Measurements from ENCODE around the gene CAMSAP3. TPM values are rescaled to one million over a fixed set of nuclear protein-coding genes. Genes with fewer than 3 reads are reported as not detected.

The CAMSAP3 gene, protein sequence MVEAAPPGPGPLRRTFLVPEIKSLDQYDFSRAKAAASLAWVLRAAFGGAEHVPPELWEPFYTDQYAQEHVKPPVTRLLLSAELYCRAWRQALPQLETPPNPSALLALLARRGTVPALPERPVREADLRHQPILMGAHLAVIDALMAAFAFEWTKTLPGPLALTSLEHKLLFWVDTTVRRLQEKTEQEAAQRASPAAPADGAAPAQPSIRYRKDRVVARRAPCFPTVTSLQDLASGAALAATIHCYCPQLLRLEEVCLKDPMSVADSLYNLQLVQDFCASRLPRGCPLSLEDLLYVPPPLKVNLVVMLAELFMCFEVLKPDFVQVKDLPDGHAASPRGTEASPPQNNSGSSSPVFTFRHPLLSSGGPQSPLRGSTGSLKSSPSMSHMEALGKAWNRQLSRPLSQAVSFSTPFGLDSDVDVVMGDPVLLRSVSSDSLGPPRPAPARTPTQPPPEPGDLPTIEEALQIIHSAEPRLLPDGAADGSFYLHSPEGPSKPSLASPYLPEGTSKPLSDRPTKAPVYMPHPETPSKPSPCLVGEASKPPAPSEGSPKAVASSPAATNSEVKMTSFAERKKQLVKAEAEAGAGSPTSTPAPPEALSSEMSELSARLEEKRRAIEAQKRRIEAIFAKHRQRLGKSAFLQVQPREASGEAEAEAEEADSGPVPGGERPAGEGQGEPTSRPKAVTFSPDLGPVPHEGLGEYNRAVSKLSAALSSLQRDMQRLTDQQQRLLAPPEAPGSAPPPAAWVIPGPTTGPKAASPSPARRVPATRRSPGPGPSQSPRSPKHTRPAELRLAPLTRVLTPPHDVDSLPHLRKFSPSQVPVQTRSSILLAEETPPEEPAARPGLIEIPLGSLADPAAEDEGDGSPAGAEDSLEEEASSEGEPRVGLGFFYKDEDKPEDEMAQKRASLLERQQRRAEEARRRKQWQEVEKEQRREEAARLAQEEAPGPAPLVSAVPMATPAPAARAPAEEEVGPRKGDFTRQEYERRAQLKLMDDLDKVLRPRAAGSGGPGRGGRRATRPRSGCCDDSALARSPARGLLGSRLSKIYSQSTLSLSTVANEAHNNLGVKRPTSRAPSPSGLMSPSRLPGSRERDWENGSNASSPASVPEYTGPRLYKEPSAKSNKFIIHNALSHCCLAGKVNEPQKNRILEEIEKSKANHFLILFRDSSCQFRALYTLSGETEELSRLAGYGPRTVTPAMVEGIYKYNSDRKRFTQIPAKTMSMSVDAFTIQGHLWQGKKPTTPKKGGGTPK
- under 1 TPM in 4 of 5 experiments, not detected in 1; 0.16 to 0.76 (median 0.35) TPM for total RNA-seq
- under 1 TPM; 0.06 to 0.07 TPM for polyA plus RNA-seq
- total RNA-seq = 0.81 reads per million

DNA sequence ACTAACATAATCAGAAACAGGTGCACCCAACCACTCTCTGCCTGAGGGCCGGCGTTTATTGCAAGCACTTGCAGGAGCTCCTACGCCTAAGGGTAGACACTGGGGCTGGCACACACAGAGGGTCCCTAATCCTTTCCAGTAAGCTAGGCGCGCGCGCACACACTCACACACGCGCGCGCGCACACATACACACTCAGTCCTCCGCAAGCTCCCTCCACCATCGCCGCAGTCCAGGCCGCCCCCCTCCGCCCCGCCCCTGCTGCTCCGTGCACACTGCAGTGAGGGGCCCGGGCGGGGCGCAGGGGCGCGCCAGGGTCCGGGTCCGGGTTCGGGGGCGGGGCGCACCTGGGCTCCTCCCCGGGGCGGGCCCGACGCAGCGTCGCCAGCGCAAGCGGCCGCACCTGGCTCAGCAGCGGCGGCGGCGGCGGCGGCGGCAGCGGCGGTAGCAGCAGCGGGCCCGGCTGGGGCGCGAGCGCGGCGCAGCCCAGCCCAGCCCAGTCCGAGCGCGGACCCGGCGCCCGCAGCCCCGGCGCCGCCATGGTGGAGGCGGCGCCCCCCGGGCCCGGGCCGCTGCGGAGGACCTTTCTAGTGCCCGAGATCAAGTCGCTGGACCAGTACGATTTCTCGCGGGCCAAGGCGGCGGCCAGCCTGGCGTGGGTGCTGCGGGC lies at the start of gene CAMSAP3:
Gene CAMSAP3, plus strand, starts transcription at position 398 of the 668 bp plus-strand sequence. Its CDS starts 140 bp downstream, at position 538.
- intact Hi-C loops (cut with micrococcal nuclease) = no loop called here
- ATAC-seq = peak; percentile 84
- Histone ChIP-seq H3K27ac (ENCODE audit: low read depth, low read length) (no peak within 1 kb of the TSS), H3K4me1 (ENCODE audit: control insufficient read depth in 2 of 2, insufficient read depth in 2 of 2, low read length in 2 of 2) (no peaks in the 10 kb centered on the region), H3K36me3 (ENCODE audit: control insufficient read depth in 2 of 3, insufficient read depth in 3 of 3, low read length in 3 of 3) (no peaks in the 10 kb centered on the region), H3K27me3 (ENCODE audit: control insufficient read depth in 2 of 2, insufficient read depth in 2 of 2, low read length in 2 of 2) (peaks cover 0 to 5% of the 10 kb centered on the region in 2 donors), H3K4me3 (ENCODE audit: low read length) (peak within 1 kb of the TSS; percentile 30), H3K9me3 (ENCODE audit: control insufficient read depth in 2 of 3, low read length in 3 of 3) (no peaks in the 10 kb centered on the region)
- H3K36me3 Mint-ChIP-seq = peaks cover 0 to 1% (median 0%) of the 10 kb centered on the region in 5 donors
- DNase-seq = peak in 7 of 9 donors; percentile 17 to 48 (median 42)
- H3K9me3 Mint-ChIP-seq = peaks cover 0 to 4% (median 0%) of the 10 kb centered on the region in 11 donors
- peaks cover 29 to 59% (median 41%) of the 10 kb centered on the region in 5 donors for H3K27me3 Mint-ChIP-seq
- peak within 1 kb of the TSS in 1 of 9 donors; percentile 0 for H3K27ac Mint-ChIP-seq
- CTCF ChIA-PET = no interaction called here
- peak within 1 kb of the TSS; percentile 39 to 86 (median 69) for H3K4me3 Mint-ChIP-seq
- H3K4me1 Mint-ChIP-seq = peaks cover 0 to 9% (median 4%) of the 10 kb centered on the region in 7 donors
- POLR2A ChIA-PET = interaction anchor here (1.2 kb wide), 1 partner anchor 34 kb away, joined by 3 read pairs; the partner anchor contains the start of gene PET100

DNA sequence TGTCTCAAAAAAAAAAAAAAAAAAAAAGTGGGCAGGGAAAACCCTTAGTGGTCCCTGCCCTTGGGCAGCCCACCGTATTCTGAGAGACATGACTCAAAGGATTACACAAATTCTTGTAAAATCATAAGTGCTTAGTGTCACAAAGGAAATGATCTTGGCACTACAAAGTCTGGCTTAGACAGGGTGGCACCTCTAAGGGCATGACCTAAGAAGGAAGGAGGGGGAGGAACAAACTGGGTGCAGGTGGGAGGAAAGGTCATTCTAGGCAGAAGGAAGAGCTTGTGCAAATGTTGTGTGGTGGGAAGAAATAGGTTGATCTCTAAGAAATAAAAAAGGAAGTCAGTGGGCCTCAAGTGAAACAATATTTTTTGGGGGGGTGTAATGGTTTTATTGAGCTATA lies 49.8 kb upstream of the CAMSAP3 start:
- Mint-ChIP-seq H3K9me3 (no peaks in the 10 kb centered on the region), H3K4me3 (peak overlapping the region in 1 of 10 donors; percentile 21), H3K27me3 (no peaks in the 10 kb centered on the region), H3K4me1 (peaks cover 0 to 24% (median 9%) of the 10 kb centered on the region in 7 donors), H3K27ac (peak overlapping the region in 7 of 9 donors; percentile 0 to 80 (median 34)), H3K36me3 (peaks cover 0 to 23% (median 9%) of the 10 kb centered on the region in 5 donors)
- Histone ChIP-seq H3K4me3 (ENCODE audit: low read length) (no peak overlapping the region), H3K36me3 (ENCODE audit: control insufficient read depth in 2 of 3, insufficient read depth in 3 of 3, low read length in 3 of 3) (peaks cover 0 to 41% (median 0%) of the 10 kb centered on the region in 3 experiments), H3K27ac (ENCODE audit: low read depth, low read length) (no peak overlapping the region), H3K9me3 (ENCODE audit: control insufficient read depth in 2 of 3, low read length in 3 of 3) (no peaks in the 10 kb centered on the region), H3K4me1 (ENCODE audit: control insufficient read depth in 2 of 2, insufficient read depth in 2 of 2, low read length in 2 of 2) (no peaks in the 10 kb centered on the region), H3K27me3 (ENCODE audit: control insufficient read depth in 2 of 2, insufficient read depth in 2 of 2, low read length in 2 of 2) (no peaks in the 10 kb centered on the region)
- peak; percentile 47 for ATAC-seq
- no peak for DNase-seq
- ChIA-PET CTCF (no interaction called here), POLR2A (no interaction called here)
- intact Hi-C loops (cut with micrococcal nuclease) = no loop called here

DNA sequence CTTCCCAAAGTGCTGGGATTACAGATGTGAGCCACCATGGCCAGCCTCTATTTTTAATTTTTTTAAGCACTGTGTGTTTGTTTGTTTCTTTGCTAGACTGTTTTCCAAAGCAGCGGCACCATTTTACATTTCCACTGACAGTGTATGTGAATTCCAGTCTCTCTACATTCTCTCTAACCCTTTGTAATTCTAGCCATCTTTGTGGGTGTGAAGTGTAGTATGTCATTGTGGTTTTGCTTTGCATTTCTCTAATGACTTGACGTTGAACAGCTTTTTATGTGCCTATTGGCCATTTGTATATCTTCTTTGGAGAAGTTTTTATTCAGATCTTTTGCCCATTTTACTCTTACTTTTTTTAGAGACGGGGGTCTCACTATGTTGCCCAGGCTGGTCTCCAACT lies 48.5 kb upstream of the CAMSAP3 start:
- ChIA-PET POLR2A (no interaction called here), CTCF (no interaction called here)
- Mint-ChIP-seq H3K27ac (peak overlapping the region in 1 of 9 donors; percentile 54), H3K27me3 (no peaks in the 10 kb centered on the region), H3K9me3 (no peaks in the 10 kb centered on the region), H3K4me3 (no peak overlapping the region), H3K4me1 (peaks cover 0 to 24% (median 13%) of the 10 kb centered on the region in 7 donors), H3K36me3 (peaks cover 0 to 21% (median 9%) of the 10 kb centered on the region in 5 donors)
- Histone ChIP-seq H3K4me1 (ENCODE audit: control insufficient read depth in 2 of 2, insufficient read depth in 2 of 2, low read length in 2 of 2) (no peaks in the 10 kb centered on the region), H3K27me3 (ENCODE audit: control insufficient read depth in 2 of 2, insufficient read depth in 2 of 2, low read length in 2 of 2) (no peaks in the 10 kb centered on the region), H3K36me3 (ENCODE audit: control insufficient read depth in 2 of 3, insufficient read depth in 3 of 3, low read length in 3 of 3) (peaks cover 0 to 28% (median 0%) of the 10 kb centered on the region in 3 experiments), H3K9me3 (ENCODE audit: control insufficient read depth in 2 of 3, low read length in 3 of 3) (no peaks in the 10 kb centered on the region), H3K4me3 (ENCODE audit: low read length) (no peak overlapping the region), H3K27ac (ENCODE audit: low read depth, low read length) (no peak overlapping the region)
- intact Hi-C loops (cut with micrococcal nuclease) = no loop called here
- DNase-seq (no peak), ATAC-seq (no peak)

DNA sequence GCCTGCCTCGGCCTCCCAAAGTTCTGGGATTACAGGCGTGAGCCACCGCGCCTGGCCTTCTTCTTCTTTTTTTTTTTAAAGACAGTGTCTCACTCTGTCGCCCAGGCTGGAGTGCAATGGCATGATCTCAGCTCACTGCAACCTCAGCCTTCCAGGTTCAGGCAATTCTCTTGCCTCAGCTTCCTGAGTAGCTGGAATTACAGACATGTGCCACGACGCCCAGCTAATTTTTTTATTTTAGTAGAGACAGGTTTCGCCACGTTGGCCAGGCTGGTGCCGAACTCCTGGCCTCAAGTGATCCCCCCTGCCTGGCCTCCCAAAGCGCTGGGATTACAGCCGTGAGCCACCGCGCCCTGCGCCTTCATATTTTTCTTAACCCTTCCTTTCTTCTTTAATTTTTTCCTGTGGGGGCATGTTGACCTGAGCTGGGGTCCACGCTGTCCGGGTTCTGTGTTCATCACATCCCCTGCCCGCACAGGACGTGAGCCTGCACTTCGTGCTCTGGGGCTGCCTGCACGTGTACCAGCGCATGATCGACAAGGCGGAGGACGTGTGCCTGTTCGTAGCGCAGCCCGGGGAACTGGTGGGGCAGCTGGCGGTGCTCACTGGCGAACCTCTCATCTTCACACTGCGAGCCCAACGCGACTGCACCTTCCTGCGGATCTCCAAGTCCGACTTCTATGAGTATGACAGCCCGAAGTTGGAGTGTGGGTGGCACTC lies 46.1 kb upstream of the CAMSAP3 start:
- Histone ChIP-seq H3K4me3 (ENCODE audit: low read length) (no peak overlapping the region), H3K36me3 (ENCODE audit: control insufficient read depth in 2 of 3, insufficient read depth in 3 of 3, low read length in 3 of 3) (peaks cover 0 to 26% (median 0%) of the 10 kb centered on the region in 3 experiments), H3K9me3 (ENCODE audit: control insufficient read depth in 2 of 3, low read length in 3 of 3) (no peaks in the 10 kb centered on the region), H3K4me1 (ENCODE audit: control insufficient read depth in 2 of 2, insufficient read depth in 2 of 2, low read length in 2 of 2) (no peaks in the 10 kb centered on the region), H3K27ac (ENCODE audit: low read depth, low read length) (no peak overlapping the region), H3K27me3 (ENCODE audit: control insufficient read depth in 2 of 2, insufficient read depth in 2 of 2, low read length in 2 of 2) (no peaks in the 10 kb centered on the region)
- peaks cover 0 to 19% (median 8%) of the 10 kb centered on the region in 5 donors for H3K36me3 Mint-ChIP-seq
- CTCF ChIA-PET = interaction anchor here (1.4 kb wide), 1 partner anchor 19 kb away, joined by 6 read pairs; no protein-coding TSS in a partner anchor
- no peak overlapping the region for H3K27ac Mint-ChIP-seq
- no peak for ATAC-seq
- no peak for DNase-seq
- POLR2A ChIA-PET = no interaction called here
- H3K27me3 Mint-ChIP-seq = no peaks in the 10 kb centered on the region
- intact Hi-C loops (cut with micrococcal nuclease) = no loop called here
- H3K4me1 Mint-ChIP-seq = peaks cover 6 to 17% (median 10%) of the 10 kb centered on the region in 7 donors
- no peak overlapping the region for H3K4me3 Mint-ChIP-seq
- H3K9me3 Mint-ChIP-seq = no peaks in the 10 kb centered on the region

DNA sequence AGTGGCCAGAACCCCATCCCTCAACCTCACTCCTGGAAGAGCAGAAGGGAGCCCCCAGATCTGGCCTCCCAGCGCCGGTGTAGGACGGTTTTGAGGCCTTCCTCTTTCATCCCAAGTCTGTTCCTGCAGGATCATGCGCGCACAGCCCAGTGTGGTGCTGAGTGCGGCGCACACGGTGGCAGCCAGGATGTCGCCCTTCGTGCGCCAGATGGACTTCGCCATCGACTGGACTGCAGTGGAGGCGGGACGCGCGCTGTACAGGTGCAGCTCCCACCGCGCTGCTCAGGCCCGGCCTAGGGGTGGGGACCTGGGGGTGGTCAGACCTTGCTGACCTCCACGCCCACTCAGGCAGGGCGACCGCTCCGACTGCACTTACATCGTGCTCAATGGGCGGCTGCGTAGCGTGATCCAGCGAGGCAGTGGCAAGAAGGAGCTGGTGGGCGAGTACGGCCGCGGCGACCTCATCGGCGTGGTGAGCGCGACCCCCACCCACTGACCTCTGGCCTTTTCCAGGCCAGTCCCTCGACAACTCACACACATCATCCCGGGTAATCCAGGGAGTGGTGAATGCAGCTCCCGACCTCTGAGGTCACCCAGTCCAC lies 45.4 kb upstream of the CAMSAP3 start:
- Mint-ChIP-seq H3K4me1 (peaks cover 6 to 13% (median 10%) of the 10 kb centered on the region in 7 donors), H3K27me3 (no peaks in the 10 kb centered on the region), H3K27ac (no peak overlapping the region), H3K9me3 (no peaks in the 10 kb centered on the region), H3K4me3 (peak overlapping the region in 1 of 10 donors; percentile 25), H3K36me3 (peaks cover 0 to 19% (median 8%) of the 10 kb centered on the region in 5 donors)
- ChIA-PET CTCF (interaction anchor here (1.4 kb wide), 1 partner anchor 18 kb away, joined by 6 read pairs; no protein-coding TSS in a partner anchor), POLR2A (no interaction called here)
- Histone ChIP-seq H3K27me3 (ENCODE audit: control insufficient read depth in 2 of 2, insufficient read depth in 2 of 2, low read length in 2 of 2) (no peaks in the 10 kb centered on the region), H3K27ac (ENCODE audit: low read depth, low read length) (no peak overlapping the region), H3K9me3 (ENCODE audit: control insufficient read depth in 2 of 3, low read length in 3 of 3) (no peaks in the 10 kb centered on the region), H3K4me3 (ENCODE audit: low read length) (no peak overlapping the region), H3K36me3 (ENCODE audit: control insufficient read depth in 2 of 3, insufficient read depth in 3 of 3, low read length in 3 of 3) (peaks cover 0 to 32% (median 0%) of the 10 kb centered on the region in 3 experiments), H3K4me1 (ENCODE audit: control insufficient read depth in 2 of 2, insufficient read depth in 2 of 2, low read length in 2 of 2) (no peaks in the 10 kb centered on the region)
- intact Hi-C loops (cut with micrococcal nuclease) = no loop called here
- DNase-seq = no peak
- ATAC-seq = no peak

All from naive thymus-derived CD4-positive, alpha-beta T cell (primary cell).